GM21717 (cell line): ENCODE results near the gene CNIH3.
"Not testable (repeated sequence)": the region's sequence is repeated elsewhere in the genome, so short reads cannot be mapped to it uniquely, and the experiment has no call there.

Source experiments
- ATAC-seq: cut with Tn5 transposase; IDR thresholded peaks from one replicate; pipeline ENCODE4 v1.9.1; 2021; ENCODE audit warnings: mild to moderate bottlenecking, moderate library complexity; ENCODE audit not compliant: unreplicated experiment

The CNIH3 gene

DNA sequence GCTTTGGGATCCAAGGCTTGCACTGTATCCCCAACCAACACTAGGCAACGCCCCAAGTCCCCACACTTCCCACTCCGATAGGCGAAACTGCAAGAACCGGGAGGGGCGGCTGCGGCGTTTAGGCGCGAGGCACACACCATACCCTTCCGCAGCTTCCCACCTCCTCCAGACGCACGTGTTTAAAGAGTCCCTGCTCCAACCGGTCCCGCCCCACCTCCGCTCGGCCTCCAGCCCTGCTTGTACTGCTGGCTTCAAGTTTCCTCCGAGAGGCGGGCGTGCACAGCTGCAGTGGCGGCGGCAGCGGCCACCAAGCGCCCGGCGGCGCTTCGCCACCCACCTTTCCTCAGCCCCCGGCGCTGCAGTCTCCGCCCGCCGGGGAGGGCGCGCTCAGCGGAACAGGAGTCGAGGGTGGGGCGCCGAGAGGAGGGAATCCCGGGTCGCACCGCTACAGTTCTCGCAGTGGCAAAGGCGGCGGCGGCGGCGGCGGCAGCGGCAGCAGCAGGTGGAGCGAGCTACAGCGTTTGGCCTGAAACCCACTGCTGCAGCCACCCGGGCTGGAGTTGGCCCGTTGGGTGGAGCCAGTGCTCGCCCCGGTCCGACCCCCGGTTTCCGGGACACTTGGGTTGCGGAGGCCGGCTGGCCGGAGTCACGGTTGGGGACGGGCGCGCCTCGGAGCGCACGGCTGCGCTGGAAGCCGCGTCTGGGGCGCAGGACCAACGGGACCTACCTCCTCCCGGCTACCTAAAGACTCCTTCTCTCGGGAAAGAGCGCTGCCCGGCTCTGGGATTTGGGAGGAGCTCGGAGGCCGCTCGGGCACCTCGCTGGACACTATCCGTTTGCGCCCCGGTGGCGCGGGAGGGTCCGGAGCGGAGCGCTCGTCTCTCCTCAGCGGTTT lies at the start of gene CNIH3:
Gene CNIH3 (plus strand): TSS at position 457 of the 895 bp plus-strand sequence. CDS start 858 bp downstream, outside the sequence.
- ATAC-seq, result no peak

DNA sequence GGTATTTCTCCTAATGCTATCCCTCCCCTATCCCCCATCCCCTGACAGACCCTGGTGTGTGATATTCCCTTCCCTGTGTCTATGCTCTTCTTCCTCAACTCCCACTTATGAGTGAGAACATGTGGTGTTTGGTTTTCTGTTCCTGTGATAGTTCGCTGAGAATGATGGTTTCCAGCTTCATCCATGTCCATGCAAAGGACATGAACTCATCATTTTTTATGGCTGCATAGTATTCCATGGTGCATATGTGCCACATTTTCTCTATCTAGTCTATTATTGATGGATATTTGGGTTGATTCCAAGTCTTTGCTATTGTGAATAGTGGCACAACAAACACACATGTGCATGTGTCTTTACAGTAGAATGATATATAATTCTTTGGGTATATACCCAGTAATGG lies 49.6 kb upstream of the CNIH3 start:
- not testable (repeated sequence) for ATAC-seq

DNA sequence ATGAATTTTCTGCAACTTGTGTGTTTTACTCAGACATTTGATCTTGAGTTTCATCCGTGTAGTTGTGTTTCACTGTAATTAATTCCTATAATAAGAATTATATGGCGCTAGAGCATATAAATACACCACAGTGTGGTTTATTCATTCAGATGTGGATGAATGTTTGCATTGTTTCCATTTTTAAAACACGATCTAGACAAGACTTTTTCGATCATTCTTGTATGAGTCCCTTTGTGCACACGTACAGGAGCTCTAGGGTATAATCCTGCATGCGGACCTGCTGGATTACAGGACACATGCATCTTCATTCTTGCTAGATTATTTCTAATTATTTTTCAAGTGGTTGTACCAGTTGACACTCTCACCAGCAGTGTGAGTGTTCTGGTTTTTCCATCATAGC lies 46.8 kb upstream of the CNIH3 start:
- no peak for ATAC-seq

DNA sequence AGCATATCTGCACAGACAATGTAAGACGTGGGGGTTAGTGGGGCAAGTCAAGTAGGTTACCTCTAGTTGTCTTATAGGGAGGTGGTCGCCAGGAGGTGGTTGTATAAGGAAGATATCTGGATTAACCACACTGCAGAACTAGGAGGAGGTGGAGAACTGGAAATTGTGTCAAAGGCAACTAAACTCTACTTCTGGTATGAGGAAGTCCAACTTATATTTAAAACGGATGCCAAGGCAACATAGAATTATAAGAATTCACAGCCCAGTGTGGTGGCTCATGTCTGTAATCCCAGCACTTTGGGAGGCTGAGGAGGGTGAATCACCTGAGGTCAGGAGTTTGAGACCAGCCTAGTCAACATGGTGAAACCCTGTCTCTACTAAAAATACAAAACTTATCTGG lies 44.1 kb upstream of the CNIH3 start:
- ATAC-seq, result not testable (repeated sequence)

DNA sequence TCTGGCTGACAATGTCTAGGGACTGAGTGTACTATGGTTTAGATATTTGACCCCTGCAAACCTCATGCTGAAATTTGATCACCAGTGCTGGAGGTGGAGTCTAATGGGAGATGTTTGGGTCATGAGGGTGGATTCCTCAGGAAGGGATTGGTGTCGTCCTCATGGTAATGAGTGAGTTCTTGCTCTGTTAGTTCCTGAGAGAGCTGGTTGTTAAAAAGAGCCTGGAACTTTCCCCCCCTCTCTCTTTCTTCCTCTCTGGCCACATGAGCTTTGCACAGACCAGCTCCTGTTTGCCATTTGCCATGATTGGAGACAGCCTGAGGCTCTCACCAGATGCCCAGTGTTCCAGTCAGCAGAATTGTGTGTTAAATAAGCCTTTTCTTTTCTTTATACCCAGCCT lies 36.6 kb upstream of the CNIH3 start:
- ATAC-seq, result no peak

DNA sequence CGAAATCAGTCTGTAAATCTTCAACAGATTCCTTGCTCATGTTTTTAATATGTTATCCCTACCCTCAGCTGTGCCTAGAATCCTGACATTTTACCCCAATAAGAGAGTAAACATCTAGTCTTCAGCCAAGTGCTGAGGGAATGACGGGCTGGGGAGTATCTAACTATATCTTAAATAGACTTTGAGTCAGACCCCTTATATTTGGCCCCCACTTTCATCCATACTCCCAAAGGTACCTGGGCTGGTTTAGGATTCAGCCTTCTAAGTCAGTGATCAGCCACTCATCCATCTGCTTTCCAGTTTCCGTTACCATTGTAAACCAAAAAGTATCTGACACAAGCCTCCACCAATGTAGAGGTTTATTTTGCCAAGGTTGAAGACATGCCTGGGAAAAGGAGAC lies 36.1 kb upstream of the CNIH3 start:
- ATAC-seq, result no peak

DNA sequence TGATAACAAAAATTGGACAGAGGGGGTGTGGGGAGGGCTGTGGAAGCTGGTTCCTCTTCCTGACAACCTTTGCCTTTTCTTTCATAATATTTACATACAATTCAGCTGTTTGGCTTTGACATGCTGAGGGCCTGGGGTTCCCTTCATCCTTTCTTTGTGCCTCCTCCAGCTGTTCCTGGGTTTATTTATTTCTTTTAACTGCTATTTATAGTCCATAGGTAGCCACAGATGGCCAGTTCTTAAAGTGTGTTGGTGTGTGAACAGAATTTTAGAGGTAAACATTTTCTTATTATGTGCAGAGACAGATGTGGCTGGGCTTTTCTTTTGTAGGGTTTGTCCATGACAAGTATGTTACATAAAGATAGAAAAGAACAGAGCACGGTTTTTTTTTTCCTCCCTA lies 34.1 kb upstream of the CNIH3 start:
- ATAC-seq, result no peak

DNA sequence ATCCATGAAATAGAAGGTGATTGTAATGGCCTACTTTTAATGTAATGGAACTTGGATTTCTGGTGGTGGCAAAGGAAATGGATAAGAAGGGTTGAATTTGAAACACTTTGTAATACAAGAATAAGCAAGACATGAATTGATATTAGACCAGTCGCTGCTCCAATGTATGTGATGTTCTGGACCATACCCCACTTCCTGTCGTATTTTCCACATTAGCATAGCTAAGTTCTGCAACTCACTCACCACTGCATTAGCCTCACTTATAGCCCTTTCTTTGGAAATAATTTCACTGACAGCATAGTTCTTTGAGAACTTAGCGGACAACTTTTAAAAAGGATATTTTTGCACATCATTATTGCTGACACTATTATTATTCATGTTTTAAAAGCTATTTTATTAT lies 32.3 kb upstream of the CNIH3 start:
- no peak for ATAC-seq

DNA sequence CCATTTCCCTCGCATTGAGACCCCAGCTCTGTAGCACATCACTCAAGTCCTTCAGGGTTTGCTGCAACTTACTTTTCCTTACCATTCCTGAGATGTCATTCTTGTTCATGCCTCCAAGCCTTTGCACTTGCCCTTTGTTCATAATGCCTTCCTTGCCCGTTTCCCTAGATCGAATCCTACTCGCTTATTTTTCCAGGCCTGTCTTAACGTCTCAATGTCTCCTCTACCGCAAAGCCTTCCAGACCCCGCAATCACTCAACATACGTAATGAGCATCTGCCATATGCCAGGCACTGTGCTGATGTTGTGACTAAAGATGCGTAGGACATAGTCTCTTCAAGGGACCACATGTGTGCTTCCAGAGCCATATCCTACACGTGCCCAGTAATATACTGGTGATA lies 31.1 kb upstream of the CNIH3 start:
- no peak for ATAC-seq

DNA sequence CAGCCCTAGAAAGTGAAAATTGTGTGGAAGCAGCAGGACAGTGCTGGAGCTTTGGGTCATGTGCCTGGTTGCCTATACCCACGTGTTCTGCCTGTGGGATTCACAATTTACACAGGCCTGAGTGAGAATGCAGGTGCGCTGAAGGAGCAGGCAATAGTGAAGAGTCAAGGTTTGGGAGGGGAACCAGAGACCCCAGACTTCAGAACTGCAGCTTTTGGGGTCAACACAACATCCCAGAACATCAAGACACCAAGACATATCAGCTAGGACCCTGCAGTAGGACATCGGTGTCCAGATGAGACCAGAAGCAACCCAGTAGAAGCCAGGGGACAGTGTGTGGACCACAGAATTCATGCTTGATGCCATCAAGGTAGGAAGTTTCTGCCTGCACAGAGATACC lies 29.1 kb upstream of the CNIH3 start:
- ATAC-seq, result no peak

DNA sequence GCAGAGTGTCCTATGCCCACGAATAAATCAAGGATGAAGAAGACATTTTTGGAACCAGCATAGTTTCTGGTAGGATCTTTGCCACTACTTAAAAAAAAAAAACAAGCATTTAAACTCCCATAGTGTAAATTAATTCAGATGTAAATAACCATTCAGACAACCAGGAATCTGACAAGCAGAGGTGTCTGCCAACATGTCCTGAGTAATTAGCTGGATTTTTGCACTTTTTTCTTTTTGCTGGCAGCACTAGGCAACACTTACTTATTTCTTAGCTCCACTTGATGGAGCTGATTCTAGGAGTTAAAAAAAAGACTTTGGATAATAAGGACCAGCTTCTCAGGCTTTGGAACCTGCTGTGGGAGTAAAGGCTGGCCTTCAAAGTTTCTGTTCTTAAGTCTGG lies 27.6 kb upstream of the CNIH3 start:
- ATAC-seq, result no peak

DNA sequence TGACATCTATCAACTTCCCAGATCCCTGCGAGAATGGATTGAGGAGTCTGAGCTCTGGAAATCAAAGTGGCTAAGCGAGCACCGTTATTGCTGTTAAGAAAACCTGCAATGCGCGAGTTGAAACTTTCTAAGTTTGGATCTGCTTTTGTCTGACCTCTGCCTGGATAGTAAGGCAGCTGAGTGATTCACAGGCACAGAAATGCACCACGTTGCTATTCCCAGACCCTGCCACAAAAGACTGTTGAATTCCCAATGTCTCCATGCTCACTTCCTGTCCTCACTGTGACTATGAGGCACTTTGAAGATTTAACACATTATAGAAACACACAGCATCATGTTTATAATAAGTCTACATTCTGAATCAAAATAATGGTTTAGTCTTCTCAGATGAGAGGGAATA lies 27.1 kb upstream of the CNIH3 start:
- no peak for ATAC-seq

DNA sequence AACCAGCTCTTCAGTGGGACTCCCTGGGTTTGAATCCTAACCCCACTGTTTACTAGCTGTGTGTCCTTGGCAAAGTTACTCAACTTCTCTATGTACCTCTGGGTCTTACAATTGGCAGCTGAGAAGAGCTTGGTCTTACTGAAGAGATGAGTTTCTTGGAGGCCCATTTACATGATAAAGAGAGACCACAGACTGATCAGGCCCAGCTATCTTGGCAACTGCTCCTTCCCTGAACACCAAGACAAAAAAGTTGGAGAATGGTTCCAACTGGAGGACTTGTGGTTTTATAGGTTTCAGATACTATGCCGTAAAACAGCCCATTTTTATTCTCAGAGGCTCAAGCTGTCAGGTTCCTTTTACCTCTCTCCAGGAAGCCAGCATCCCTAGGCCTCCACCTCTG lies 24.8 kb upstream of the CNIH3 start:
- no peak for ATAC-seq

DNA sequence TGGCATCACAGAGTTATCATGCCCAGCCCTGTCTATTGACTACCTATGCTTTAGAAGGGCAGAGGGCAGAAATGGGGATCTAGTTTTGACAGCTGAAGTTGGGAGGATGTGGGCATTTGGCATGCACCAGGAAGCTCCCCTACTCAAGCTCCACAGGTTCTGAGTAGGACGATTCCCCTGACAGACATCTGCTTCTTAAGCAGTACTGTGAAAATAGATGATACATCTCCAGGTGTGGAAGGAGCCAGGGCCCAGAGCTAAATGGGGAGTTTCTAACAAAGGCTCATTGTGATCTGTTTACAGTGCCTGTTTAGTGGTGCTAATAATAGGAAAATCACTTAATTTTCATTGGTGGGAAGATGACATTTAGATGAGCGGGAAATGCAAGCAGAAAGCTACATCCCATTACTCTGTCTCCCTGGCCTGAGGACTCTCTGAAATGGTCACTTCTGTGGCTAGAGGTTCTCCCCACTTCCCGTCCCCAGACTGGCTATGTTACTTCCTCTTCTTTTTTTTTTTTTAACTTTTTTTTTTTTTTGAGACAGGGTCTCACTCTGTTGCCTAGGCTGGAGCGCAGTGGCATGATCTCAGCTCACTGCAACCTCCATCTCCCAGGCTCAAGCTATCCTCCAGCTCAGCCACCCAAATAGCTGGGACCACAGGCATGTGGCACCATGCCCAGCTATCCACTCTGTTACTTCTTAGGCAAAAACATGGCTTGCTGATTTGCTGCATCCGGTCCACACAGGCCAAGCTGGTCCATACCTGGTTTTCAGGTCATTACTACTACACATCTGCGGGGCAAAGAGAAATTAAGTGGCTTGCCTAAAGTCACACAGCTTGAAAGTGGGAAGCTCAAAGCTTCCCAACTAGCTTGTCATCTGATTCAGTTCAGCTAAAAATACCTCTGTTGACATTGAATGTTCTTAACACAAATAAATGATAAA lies 23.2 kb upstream of the CNIH3 start:
- no peak for ATAC-seq

DNA sequence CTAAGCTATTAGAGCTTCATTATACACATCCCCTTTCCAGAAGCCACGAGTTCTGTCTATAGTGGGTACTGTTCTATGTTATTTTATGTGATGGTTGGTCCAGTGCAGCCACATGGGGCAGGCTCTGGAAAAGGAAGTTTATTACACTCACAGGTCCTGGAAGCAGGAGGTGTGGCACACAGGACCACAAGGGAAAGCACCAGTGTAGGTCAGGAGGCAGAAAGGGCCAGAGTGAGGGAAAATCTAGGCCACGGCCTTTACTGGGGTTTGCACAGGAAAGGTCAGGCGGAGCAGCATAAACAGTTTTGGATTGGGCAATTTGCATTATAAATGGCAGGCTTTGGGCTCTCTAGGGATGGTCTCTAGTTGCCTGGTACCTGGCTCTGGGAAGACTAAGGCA lies 21.8 kb upstream of the CNIH3 start:
- ATAC-seq, result no peak

DNA sequence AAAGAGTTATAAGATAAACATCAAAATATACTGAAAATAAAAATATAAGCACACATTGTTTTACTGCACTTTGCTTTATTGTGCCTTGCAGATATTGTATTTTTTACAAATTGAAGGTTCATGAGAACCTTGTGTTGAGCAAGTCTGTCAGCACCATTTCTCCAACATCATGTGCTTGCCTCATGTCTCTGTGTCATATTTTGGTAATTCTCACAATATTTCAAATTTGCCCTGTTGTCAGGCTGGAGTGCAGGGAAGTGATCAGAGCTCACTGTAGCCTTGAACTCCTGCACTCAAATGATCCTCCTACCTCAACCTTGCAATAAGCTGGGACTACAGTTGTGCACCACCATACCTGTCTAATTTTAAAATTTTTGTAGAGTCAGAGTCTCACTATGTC lies 21.3 kb upstream of the CNIH3 start:
- ATAC-seq, result no peak

DNA sequence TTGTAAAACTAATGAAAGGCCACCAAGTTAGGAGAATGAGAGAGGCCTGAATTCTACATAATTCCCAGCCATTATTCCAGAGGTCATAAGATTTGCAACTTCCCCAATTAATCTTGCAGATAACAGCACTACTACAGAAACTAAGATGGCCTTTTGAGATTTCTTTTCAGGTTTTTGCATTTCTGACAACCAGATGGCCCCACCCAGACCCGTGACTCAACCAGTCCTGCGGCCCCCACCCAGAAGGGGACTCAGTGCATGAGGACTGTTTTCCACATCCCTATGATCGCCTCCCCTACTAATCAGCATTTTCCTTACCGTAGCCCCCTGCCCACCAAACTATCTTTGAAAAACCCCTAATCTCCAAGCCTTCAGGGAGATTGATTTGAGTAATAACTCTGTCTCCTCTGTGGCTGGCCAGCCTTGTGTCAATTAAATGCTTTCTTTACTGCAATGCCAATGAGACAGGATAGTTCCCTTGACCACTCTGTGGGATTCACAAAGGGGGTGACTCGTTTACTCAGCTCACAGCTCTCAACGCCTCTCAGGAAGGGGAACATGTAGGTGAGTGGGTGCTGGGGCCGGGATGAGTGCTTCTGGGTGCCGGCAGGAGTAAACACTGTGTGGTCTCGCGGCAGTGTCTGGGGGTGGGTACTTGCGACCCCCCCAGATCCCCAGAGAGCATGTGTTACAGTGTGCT lies 10.5 kb upstream of the CNIH3 start:
- ATAC-seq, result no peak

DNA sequence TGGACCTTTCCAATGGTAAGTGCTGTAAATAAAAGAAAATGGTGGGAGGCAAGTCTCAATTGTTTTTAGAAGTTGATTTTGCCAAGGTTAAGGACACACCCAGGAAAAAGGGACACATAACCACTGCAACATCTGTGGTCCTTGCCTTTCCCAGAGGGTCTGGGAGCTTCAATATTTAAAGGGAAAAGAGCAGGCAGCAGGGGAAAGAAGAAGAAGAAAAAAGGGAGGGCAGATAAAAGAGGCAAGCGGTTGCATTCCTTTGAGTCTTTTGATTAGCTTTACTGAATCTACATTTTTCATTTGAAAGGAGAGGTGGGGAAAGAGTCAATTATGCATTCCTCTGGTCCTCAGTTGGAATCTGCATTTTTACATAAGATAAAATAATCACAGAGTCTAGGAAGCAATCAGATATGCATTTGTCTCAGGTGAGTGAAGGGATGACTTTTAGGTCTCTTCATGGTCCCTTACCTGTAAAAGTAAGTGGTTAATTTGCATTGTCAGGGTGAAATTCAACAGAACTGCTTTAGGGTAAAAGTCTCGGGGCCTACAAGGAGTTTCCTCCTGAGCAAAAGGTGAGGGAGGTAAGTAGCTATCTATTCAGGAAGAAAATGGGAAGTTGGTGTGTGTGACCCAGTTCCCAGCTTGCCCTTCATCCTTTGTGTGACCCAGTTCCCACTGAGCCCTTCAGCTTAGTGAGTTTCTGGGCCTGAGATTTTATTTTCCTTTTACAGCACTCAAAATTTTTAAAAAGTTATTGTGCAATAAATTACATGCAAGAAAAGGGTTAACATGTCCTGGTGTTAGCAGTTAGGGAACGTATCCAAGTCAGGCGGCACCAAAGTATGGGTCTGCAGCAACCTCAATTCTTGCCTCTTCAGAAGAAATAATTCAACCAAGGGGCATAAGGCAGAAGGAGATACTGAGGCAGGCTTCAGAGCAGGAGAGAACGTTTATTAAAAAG lies 8.6 kb upstream of the CNIH3 start:
- no peak for ATAC-seq

DNA sequence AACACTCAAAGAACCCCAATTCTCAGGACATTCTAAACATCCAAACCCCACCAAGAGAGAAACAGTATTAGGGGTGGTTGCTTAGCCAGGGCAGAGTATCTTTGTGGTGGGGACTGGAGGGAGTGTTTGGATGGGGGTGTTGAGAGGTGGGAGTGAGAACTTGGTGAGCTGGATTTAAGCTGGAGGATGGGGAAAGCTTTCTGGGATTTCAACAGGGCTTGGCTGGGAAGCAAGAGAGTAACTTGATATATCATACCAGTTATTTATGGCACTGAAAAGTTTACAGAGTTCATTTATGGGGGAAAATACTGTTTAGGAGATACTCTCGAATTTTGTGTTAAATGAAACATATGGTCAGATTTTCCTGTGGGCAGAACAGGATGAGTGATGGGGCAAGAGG lies 6.8 kb upstream of the CNIH3 start:
- no peak for ATAC-seq

DNA sequence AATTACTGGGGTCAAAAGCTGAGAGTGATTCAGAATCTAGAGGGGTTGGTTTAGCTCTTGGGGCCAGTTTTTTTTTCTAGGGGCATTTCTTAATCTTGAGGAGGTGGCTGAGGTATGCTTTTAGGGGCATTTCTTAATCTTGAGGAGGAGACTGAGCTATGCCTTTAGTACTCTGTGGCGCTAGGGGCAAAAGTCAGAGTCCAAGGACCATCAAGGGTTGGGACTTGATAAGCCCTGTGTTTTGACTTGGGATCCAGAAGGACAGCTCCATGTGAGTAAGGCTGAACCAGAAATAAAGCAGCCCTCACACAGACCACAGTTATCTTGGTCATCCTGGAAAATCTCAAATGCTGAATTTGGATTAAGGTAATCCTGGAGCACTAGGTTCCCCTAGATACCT lies 3.9 kb upstream of the CNIH3 start:
- no peak for ATAC-seq
